CD4-positive, alpha-beta memory T cell (primary cell): ENCODE results near the gene EBNA1BP2. TPM values are rescaled to one million over a fixed set of nuclear protein-coding genes. Genes with fewer than 3 reads are reported as not detected.

ENCODE experiments used
- CTCF ChIA-PET: fragments of 350-600 bp; sonication (Branson Sonifier 250); formaldehyde crosslinking; loops from one replicate; lab custom pipeline; 2021; ENCODE audit warnings: inconsistent platforms; ENCODE audit not compliant: partially characterized antibody; lab: Charles Lee
- POLR2A ChIA-PET: fragments of 350-600 bp; sonication (Branson Sonifier 250); formaldehyde crosslinking; loops from one replicate; lab custom pipeline; 2021; ENCODE audit not compliant: partially characterized antibody; lab: Charles Lee
- DNase-seq, 5 donors: peaks; one replicate each; pipeline versions ENCODE4 v3.0.0 to v3.0.0-alpha.2; 2020 to 2022; ENCODE audit warnings: mixed read lengths in 1 of 5
- H3K27ac ChIP-seq: one replicate; pipeline ENCODE4 v1.7.0; 2013; ENCODE audit warnings: low read depth, low read length
- H3K27me3 ChIP-seq: 2 replicates; pipeline ENCODE4 v1.7.0; 2013; ENCODE audit warnings: mild to moderate bottlenecking, low read length, moderate library complexity; ENCODE audit not compliant: insufficient read depth
- H3K36me3 ChIP-seq: 2 replicates; pipeline ENCODE4 v1.7.0; 2013; ENCODE audit warnings: mild to moderate bottlenecking, low read length, moderate library complexity; ENCODE audit not compliant: insufficient read depth
- H3K4me1 ChIP-seq: 2 replicates; pipeline ENCODE4 v1.7.0; 2013; ENCODE audit warnings: mild to moderate bottlenecking, low read length, moderate library complexity; ENCODE audit not compliant: insufficient read depth
- H3K4me3 ChIP-seq, 2 donors: one replicate each; pipeline ENCODE4 v1.7.0; 2013; ENCODE audit warnings: low read length in 2 of 2, mild to moderate bottlenecking in 1 of 2
- H3K9me3 ChIP-seq, 2 donors: one replicate each; pipeline ENCODE4 v1.7.0; 2013; ENCODE audit warnings: low read length in 2 of 2, control low read depth in 1 of 2; ENCODE audit not compliant: control insufficient read depth in 1 of 2
- H3K27ac Mint-ChIP-seq, 7 donors: one replicate each; pipeline ENCODE4 v1.8.0; 2020 to 2021; ENCODE audit warnings: mixed read lengths in 7 of 7, mild to moderate bottlenecking in 6 of 7, inconsistent platforms in 3 of 7, moderate library complexity in 3 of 7
- H3K27me3 Mint-ChIP-seq, 2 donors: one replicate each; pipeline ENCODE4 v1.8.0; 2020 to 2021; ENCODE audit warnings: mixed read lengths in 2 of 2
- H3K36me3 Mint-ChIP-seq, 2 donors: one replicate each; pipeline ENCODE4 v1.8.0; 2020 to 2021; ENCODE audit warnings: mixed read lengths in 2 of 2, inconsistent platforms in 1 of 2, mild to moderate bottlenecking in 1 of 2
- H3K4me1 Mint-ChIP-seq, 4 donors: one replicate each; pipeline ENCODE4 v1.8.0; 2020 to 2021; ENCODE audit warnings: mixed read lengths in 4 of 4, mild to moderate bottlenecking in 1 of 4
- H3K4me3 Mint-ChIP-seq, 8 donors: one replicate each; pipeline ENCODE4 v1.8.0; 2020 to 2021; ENCODE audit warnings: mixed read lengths in 8 of 8, mild to moderate bottlenecking in 7 of 8, moderate library complexity in 6 of 8, inconsistent platforms in 3 of 8
- H3K9me3 Mint-ChIP-seq, 8 donors: one replicate each; pipeline ENCODE4 v1.8.0; 2020 to 2021; ENCODE audit warnings: mixed read lengths in 8 of 8, mild to moderate bottlenecking in 5 of 8, inconsistent platforms in 3 of 8, moderate library complexity in 1 of 8
- intact Hi-C: fragments of 100-400 bp; cut with micrococcal nuclease; formaldehyde crosslinking; loops from one replicate; pipeline ENCODE4 v1.15.1; 2023
- polyA plus RNA-seq, 2 donors: library from polyadenylated mRNA; unstranded; fragments of 300-500 nt; fragmentation: Illumina TruSeq; gene quantifications; one replicate each; pipeline ENCODE4 v1.2.3, GENCODE V29; 2021
- total RNA-seq, 2 experiments: library from RNA; stranded (reverse); gene quantifications; one replicate each; pipeline ENCODE4 v1.2.3, GENCODE V29; 2021

Gene EBNA1BP2
- total and polyA plus RNA-seq, 4 experiments from 2014 or later: 23.6 to 72.2 (median 42.2) TPM

GRCh38 chr1:43137445-43138052, 34.5 kb downstream of the EBNA1BP2 start:
- H3K27ac Mint-ChIP-seq: no peak overlapping the region
- Histone ChIP-seq H3K4me3 (no peak overlapping the region), H3K36me3 (no peaks in the 10 kb centered on the region), H3K27me3 (no peaks in the 10 kb centered on the region), H3K27ac (no peak overlapping the region), H3K4me1 (no peaks in the 10 kb centered on the region), H3K9me3 (no peaks in the 10 kb centered on the region)
- intact Hi-C loops: no loop called here
- H3K4me3 Mint-ChIP-seq: no peak overlapping the region
- peaks cover 0 to 11% (median 4%) of the 10 kb centered on the region in 8 donors for H3K9me3 Mint-ChIP-seq
- DNase-seq: no peak
- no peaks in the 10 kb centered on the region for H3K36me3 Mint-ChIP-seq
- POLR2A ChIA-PET: no interaction called here
- CTCF ChIA-PET: no interaction called here
- H3K4me1 Mint-ChIP-seq: no peaks in the 10 kb centered on the region
- H3K27me3 Mint-ChIP-seq: peaks cover 20 to 37% of the 10 kb centered on the region in 2 donors

- no peaks in the 10 kb centered on the region for H3K27me3 ChIP-seq
- no peaks in the 10 kb centered on the region for H3K9me3 ChIP-seq
- H3K36me3 ChIP-seq: no peaks in the 10 kb centered on the region
- H3K27ac ChIP-seq: no peak overlapping the region
- no peaks in the 10 kb centered on the region for H3K4me1 ChIP-seq
- Mint-ChIP-seq H3K27me3 (peaks cover 18 to 38% of the 10 kb centered on the region in 2 donors), H3K27ac (no peak overlapping the region), H3K4me3 (peak overlapping the region in 1 of 8 donors; percentile 63), H3K4me1 (no peaks in the 10 kb centered on the region), H3K9me3 (peaks cover 0 to 11% (median 4%) of the 10 kb centered on the region in 8 donors), H3K36me3 (no peaks in the 10 kb centered on the region)
- no peak overlapping the region for H3K4me3 ChIP-seq
- intact Hi-C loops: no loop called here
- CTCF ChIA-PET: no interaction called here
- no peak for DNase-seq
- POLR2A ChIA-PET: no interaction called here
Measured at GRCh38 chr1:43135857-43136781, 36.0 kb downstream of the EBNA1BP2 start.

GRCh38 chr1:43134640-43135039, 37.5 kb downstream of the EBNA1BP2 start:
- H3K9me3 ChIP-seq: no peaks in the 10 kb centered on the region
- H3K4me1 Mint-ChIP-seq: no peaks in the 10 kb centered on the region
- peaks cover 20 to 39% of the 10 kb centered on the region in 2 donors for H3K27me3 Mint-ChIP-seq
- H3K36me3 Mint-ChIP-seq: no peaks in the 10 kb centered on the region
- no peak for DNase-seq
- H3K9me3 Mint-ChIP-seq: peaks cover 0 to 5% (median 0%) of the 10 kb centered on the region in 8 donors
- H3K27me3 ChIP-seq: no peaks in the 10 kb centered on the region
- POLR2A ChIA-PET: no interaction called here
- no peak overlapping the region for H3K4me3 Mint-ChIP-seq
- H3K4me3 ChIP-seq: no peak overlapping the region
- no peaks in the 10 kb centered on the region for H3K4me1 ChIP-seq
- no peak overlapping the region for H3K27ac ChIP-seq
- H3K36me3 ChIP-seq: no peaks in the 10 kb centered on the region
- H3K27ac Mint-ChIP-seq: no peak overlapping the region
- intact Hi-C loops: no loop called here
- CTCF ChIA-PET: no interaction called here

GRCh38 chr1:43134068-43134467, 38.0 kb downstream of the EBNA1BP2 start:
- intact Hi-C loops: no loop called here
- Mint-ChIP-seq H3K27ac (no peak overlapping the region), H3K4me3 (no peak overlapping the region), H3K27me3 (peaks cover 20 to 34% of the 10 kb centered on the region in 2 donors), H3K36me3 (no peaks in the 10 kb centered on the region), H3K4me1 (no peaks in the 10 kb centered on the region), H3K9me3 (no peaks in the 10 kb centered on the region)
- CTCF ChIA-PET: no interaction called here
- Histone ChIP-seq H3K27ac (no peak overlapping the region), H3K4me1 (no peaks in the 10 kb centered on the region), H3K27me3 (no peaks in the 10 kb centered on the region), H3K9me3 (no peaks in the 10 kb centered on the region), H3K4me3 (no peak overlapping the region), H3K36me3 (no peaks in the 10 kb centered on the region)
- DNase-seq: no peak
- POLR2A ChIA-PET: no interaction called here

GRCh38 chr1:43129426-43129825, 42.7 kb downstream of the EBNA1BP2 start:
- Histone ChIP-seq H3K36me3 (no peaks in the 10 kb centered on the region), H3K27ac (no peak overlapping the region), H3K9me3 (no peaks in the 10 kb centered on the region), H3K4me3 (no peak overlapping the region), H3K4me1 (no peaks in the 10 kb centered on the region), H3K27me3 (no peaks in the 10 kb centered on the region)
- Mint-ChIP-seq H3K4me1 (no peaks in the 10 kb centered on the region), H3K36me3 (no peaks in the 10 kb centered on the region), H3K4me3 (no peak overlapping the region), H3K27ac (no peak overlapping the region), H3K27me3 (peaks cover 21 to 36% of the 10 kb centered on the region in 2 donors), H3K9me3 (peaks cover 0 to 3% (median 0%) of the 10 kb centered on the region in 8 donors)
- CTCF ChIA-PET: no interaction called here
- POLR2A ChIA-PET: no interaction called here
- intact Hi-C loops: no loop called here
- no peak for DNase-seq

GRCh38 chr1:43128816-43129215, 43.3 kb downstream of the EBNA1BP2 start:
- DNase-seq: no peak
- intact Hi-C loops: no loop called here
- H3K4me3 Mint-ChIP-seq: no peak overlapping the region
- no peak overlapping the region for H3K4me3 ChIP-seq
- no peaks in the 10 kb centered on the region for H3K36me3 ChIP-seq
- H3K9me3 Mint-ChIP-seq: peaks cover 0 to 3% (median 0%) of the 10 kb centered on the region in 8 donors
- H3K36me3 Mint-ChIP-seq: no peaks in the 10 kb centered on the region
- H3K27me3 Mint-ChIP-seq: peaks cover 18 to 34% of the 10 kb centered on the region in 2 donors
- H3K27ac Mint-ChIP-seq: no peak overlapping the region
- H3K27me3 ChIP-seq: no peaks in the 10 kb centered on the region
- no peaks in the 10 kb centered on the region for H3K4me1 Mint-ChIP-seq
- no peaks in the 10 kb centered on the region for H3K4me1 ChIP-seq
- no peak overlapping the region for H3K27ac ChIP-seq
- POLR2A ChIA-PET: no interaction called here
- CTCF ChIA-PET: no interaction called here
- no peaks in the 10 kb centered on the region for H3K9me3 ChIP-seq

GRCh38 chr1:43123031-43123430, 49.1 kb downstream of the EBNA1BP2 start:
- POLR2A ChIA-PET: no interaction called here
- Mint-ChIP-seq H3K4me3 (no peak overlapping the region), H3K9me3 (peaks cover 0 to 3% (median 0%) of the 10 kb centered on the region in 8 donors), H3K27me3 (peaks cover 13 to 24% of the 10 kb centered on the region in 2 donors), H3K4me1 (peaks cover 0 to 3% (median 0%) of the 10 kb centered on the region in 4 donors), H3K27ac (no peak overlapping the region), H3K36me3 (no peaks in the 10 kb centered on the region)
- Histone ChIP-seq H3K4me1 (no peaks in the 10 kb centered on the region), H3K36me3 (no peaks in the 10 kb centered on the region), H3K27ac (no peak overlapping the region), H3K9me3 (no peaks in the 10 kb centered on the region), H3K27me3 (no peaks in the 10 kb centered on the region), H3K4me3 (no peak overlapping the region)
- intact Hi-C loops: no loop called here
- no peak for DNase-seq
- CTCF ChIA-PET: no interaction called here
